NCI-H1436 treated with DMSO at 0.1 percent for 48 hours (cell line): ENCODE measurements around the gene SHISA3.

Source experiments
- DNase-seq: peaks from one replicate; lab custom pipeline; 2025; lab: John Stamatoyannopoulos, UW

Gene SHISA3

DNA sequence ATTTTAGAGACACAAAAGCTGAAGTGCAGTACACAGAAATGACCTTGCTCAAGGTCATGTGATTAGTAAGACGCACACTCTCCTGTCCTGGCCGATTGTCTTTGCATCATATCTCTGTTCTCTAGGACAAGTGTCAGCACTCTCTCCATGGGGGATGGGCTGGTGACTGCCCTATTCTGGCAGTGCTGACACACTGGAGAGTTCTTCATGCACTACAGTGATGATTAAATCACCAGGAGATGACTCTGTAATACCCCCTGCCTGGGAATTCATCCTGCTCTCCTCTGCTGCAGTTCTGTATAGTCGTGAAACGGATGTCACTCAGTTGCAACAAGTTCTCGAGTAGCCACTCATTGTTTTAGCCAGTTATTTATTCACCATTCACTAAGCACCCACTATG lies 5.3 kb upstream of the SHISA3 start:
- no peak for DNase-seq

- no peak for DNase-seq
These were observed 4.9 kb upstream of the SHISA3 start for GRCh38 chr4:42392436-42392835.

- no peak for DNase-seq
These were observed 1.7 kb upstream of the SHISA3 start for GRCh38 chr4:42395595-42395994.

GRCh38 chr4:42396361-42396751 lies 932 bp upstream of the SHISA3 start:
- no peak for DNase-seq

DNA sequence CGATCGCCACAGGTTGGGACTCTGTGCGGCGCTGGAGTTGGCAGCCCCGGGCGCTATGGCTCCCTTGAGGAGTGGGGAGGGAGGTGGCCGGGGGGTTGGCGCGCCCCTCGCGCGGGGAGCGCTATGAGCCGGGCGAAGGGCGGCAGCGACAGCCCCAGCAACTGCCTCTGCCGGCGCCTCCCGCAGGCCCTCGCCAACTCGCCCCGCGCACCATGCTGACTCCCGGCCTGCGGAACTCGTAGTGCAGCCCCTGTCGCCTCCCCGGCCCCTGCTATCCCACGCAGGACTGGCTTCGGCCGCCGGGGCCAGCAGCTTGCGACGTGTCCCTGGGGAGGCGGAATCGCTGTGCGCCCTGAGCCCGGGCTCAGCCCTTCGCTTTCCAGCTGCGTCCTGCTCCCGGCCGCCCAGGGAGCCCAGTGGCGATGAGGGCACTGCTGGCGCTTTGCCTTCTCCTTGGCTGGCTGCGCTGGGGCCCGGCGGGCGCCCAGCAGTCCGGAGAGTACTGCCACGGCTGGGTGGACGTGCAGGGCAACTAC lies 415 bp downstream of the SHISA3 start:
- no peak for DNase-seq

- no peak for DNase-seq
These were observed 1.0 kb downstream of the SHISA3 start for GRCh38 chr4:42398171-42398870.

- DNase-seq: no peak
These were observed 1.6 kb downstream of the SHISA3 start for GRCh38 chr4:42398871-42399331.

DNA sequence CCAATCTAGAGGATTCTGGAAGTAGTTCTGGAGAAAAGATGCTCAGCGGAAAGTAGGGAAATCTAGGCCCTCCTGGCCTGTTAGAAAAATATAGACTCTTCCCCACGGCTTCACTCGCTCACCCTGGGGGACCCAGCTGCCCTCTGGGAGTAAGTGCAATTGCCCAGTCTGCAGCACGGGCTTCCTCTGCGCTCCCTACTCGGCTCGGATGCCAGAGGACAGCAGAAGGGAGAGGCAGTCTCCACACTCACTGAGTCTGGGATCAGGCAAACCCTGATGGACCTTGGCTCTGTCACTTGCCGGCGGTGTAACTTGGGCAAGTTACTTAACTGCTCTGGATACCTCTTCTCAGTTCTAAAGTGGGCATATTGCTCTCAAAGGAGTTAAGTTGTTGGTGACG lies 2.1 kb downstream of the SHISA3 start:
- no peak for DNase-seq

DNA sequence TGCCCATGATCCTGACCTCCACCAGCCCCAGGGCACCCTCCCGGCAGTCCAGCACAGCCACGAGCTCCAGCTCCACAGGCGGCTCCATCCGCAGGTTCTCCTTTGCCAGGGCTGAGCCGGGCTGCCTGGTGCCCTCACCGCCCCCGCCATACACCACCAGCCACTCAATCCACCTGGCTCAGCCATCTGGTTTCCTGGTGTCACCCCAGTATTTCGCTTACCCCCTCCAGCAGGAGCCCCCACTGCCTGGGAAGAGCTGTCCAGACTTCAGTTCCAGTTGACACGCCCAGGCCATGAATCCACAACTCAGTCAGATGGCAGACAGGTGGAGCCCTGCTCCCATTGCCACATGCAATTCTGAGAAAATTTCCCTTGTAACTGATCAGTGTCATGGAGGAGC lies 3.9 kb downstream of the SHISA3 start:
- no peak for DNase-seq

DNA sequence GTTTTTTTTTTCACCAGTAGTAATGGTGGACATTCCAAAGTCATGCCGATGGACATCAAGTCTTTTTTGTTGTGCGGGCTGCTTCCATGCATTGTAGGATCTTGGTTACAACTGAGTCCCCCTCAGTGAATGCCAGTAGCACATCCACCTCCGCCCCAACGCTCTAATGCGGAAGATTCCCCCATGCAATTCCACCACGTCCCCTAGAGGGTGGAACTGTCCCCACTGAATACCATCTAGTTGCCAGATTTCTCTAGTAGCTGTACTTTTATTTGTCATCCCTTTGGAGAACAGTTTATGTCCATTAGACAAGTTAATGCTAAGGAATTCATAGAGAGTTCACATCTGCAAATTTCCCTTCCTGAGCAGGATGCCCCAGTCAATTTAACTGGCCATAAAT lies 6.7 kb downstream of the SHISA3 start:
- DNase-seq: no peak

DNA sequence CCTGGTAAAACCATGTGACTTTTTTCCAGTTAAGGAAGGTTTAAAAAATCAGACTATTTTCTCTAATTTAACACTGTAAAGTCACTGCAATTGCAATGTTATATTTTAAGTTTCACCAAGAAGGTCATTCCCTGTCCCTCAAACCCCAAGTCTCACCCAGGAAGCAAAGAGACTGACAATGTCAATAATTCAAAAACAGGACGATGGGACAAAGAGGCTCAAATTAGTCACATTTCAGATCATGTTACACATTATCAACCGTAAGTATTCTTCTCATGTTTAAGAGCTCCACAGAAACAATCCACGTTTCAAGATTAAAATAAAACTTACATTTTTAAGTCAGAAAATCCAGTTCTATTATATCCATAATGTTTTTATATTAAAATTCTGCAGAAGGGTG lies 13.2 kb downstream of the SHISA3 start:
- DNase-seq: no peak

DNA sequence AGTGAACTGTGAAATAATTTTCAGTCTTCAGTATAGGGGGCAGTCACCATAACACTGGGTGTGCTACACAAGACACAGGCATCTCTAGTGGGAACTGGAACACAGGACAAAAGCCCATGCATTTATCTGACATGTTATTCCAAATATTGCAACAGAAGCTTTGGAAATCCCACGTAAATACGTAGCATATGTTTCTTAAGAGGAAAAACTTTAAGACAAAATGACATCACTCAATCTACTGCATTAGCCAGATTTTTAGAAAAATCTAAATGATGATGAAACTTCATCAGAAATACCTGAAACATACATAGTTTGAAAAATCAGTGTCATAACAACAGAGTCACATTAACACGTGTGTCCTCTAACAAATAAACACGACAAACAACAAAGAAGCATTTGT lies 14.5 kb downstream of the SHISA3 start:
- DNase-seq: no peak

GRCh38 chr4:42412251-42412650 lies 15.0 kb downstream of the SHISA3 start:
- no peak for DNase-seq

DNA sequence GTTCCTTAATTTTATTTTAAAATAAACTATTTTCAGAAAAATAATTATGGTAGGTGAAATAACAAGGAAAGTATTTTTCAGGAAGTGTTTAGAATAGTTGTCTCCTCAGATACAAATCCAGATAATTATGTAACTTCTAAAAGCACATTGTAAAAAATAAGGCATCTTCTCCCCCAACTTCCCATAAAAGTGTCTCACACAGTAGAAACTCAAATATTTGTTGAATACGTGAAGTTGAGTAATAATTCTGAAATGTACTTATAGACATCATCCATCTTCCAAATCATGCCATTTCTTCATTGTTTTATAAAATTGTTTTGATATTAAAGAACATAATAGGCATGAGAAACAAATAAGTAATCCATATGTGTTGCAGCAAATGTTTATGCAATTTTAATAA lies 18.0 kb downstream of the SHISA3 start:
- no peak for DNase-seq

- no peak for DNase-seq
These were observed 18.7 kb downstream of the SHISA3 start for GRCh38 chr4:42416017-42416416.

DNA sequence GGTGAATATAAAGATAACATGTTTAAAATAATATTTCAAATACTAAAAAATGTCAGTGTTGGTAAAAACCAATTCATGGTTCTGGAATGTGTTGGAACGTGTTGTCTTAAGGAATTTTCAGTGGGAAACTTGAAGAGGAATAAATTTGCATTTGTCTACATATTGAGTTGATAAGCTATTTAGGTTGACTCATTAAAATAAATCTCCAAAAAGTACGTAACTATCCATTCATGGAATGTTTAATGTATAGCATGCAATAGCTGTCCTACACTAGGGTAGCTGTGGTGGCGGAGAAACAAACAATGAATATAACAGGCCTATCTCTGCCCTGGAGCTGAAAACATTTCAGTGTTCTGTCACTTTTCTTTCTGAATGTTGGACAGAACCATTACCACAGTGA lies 20.3 kb downstream of the SHISA3 start:
- DNase-seq: no peak

DNA sequence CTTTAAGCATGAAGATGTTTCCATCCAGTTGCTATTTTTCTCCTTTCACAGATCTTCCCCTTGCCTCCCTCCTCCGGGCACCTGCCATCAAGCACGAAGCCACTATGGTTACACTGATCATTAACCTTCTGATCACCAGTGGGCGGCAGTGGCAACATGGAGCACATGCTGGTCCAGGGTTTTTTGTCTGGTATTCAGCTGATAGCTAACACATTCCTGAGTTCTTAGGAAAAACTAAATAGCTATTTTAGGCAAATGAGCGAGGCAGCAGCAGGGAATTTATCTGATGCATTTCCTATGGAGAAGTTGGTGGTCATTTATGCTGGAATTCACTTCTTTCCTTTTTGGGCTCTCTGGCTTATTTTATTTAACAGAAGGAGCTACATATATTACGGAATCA lies 22.9 kb downstream of the SHISA3 start:
- DNase-seq: no peak

GRCh38 chr4:42425146-42426065 lies 28.1 kb downstream of the SHISA3 start:
- no peak for DNase-seq

DNA sequence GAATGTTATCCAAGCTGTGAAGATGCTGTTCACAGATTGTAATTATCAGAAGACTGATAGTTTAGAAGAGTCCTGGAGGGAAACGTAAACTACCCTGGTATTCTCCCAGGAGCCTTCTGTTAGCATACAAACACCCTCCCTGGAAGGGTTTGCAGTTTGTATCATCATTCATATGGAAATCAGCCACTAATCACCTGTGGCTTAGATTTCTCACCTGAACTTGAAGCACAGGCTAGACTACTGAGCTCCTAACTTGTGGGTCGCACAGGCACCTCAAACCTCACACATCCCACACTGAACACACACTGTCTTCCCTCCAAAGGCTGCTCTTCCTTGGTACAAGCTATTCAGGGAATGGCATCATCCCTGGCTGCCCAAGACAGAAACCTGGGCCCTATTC lies 30.7 kb downstream of the SHISA3 start:
- DNase-seq: no peak

DNA sequence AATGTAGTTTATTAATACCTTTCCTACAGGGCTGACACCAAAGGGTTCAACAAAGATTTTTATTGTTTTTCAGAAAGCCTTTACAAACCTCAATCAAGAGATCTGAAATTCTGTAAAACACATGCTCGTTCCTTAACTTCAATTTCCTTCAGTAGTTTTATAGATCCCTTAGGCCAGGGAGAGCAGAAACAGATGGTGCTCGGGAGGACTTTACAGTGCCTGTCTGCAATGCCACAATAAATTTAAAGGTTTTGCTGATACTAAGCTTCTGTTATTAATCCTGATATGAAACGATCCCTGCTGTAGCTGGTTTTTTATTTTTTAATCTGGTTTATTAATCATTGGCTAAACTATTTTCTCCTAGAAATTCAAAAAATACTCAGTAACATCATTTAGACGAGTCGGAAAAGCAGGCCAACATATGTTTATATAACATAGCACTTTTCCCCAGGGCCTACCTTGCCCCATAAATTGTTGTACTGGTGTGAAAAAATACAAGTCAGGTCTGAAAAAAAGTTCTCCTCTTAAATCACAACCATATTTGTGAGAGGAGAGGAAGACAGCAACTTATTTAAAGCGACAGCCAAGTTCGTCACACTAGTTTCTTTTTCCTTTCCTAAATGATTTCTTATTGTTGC lies 39.8 kb downstream of the SHISA3 start:
- DNase-seq: no peak

GRCh38 chr4:42440083-42440482 lies 42.8 kb downstream of the SHISA3 start:
- DNase-seq: no peak

- no peak for DNase-seq
These were observed 45.3 kb downstream of the SHISA3 start for GRCh38 chr4:42442601-42443000.

DNA sequence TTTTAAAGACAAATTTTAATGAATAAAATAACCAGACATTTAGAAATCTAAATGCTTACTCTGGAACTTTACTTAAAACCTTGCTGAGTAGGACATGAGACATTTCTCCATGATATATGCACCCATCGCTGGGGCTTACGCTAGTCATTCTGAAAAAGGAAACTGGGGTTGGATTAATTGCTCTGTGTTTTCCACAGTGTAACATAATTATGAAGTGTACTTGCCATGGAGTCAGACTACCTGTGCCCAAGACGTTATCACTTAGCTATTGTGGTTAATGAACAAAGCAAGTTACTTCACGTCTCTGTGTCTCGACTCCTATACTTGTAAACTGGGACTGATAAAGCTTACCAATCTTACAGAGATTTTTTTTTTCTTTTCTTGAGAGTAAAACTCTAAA lies 47.8 kb downstream of the SHISA3 start:
- no peak for DNase-seq
